ACHN (cell line): ENCODE results near the gene STK32B.

ENCODE experiments used
- DNase-seq: peaks from one replicate; pipeline ENCODE4 v3.0.0-alpha.2; 2015
- in situ Hi-C: cut with HindIII; loops from 2 replicates; pipeline ENCODE4 v1.10.0; 2017; ENCODE audit warnings: low sequenced_read_pairs, low pct_ligation_motif_present, low pct_unique_long_range_greater_than_20kb

Gene STK32B

GRCh38 chr4:5478169-5478568, 426.9 kb downstream of the STK32B start:
- no peak for DNase-seq
- in situ Hi-C loops: no loop called here

GRCh38 chr4:5478697-5479096, 427.4 kb downstream of the STK32B start:
- in situ Hi-C loops: no loop called here
- DNase-seq: no peak

- no peak for DNase-seq
- in situ Hi-C loops: no loop called here
Measured at GRCh38 chr4:5479518-5480060, 428.3 kb downstream of the STK32B start.

- in situ Hi-C loops: no loop called here
- DNase-seq: no peak
Measured at GRCh38 chr4:5488413-5488812, 437.1 kb downstream of the STK32B start.

GRCh38 chr4:5489260-5489659, 438.0 kb downstream of the STK32B start:
- in situ Hi-C loops: no loop called here
- no peak for DNase-seq

- in situ Hi-C loops: no loop called here
- no peak for DNase-seq
Measured at GRCh38 chr4:5497489-5497888, 446.2 kb downstream of the STK32B start.

GRCh38 chr4:5500165-5500564, 448.9 kb downstream of the STK32B start:
- no peak for DNase-seq
- in situ Hi-C loops: no loop called here

GRCh38 chr4:5503336-5503936, 452.2 kb downstream of the STK32B start:
- in situ Hi-C loops: no loop called here
- DNase-seq: no peak

- DNase-seq: no peak
- in situ Hi-C loops: no loop called here
Measured at GRCh38 chr4:5504486-5504885, 453.2 kb downstream of the STK32B start.

GRCh38 chr4:5510504-5510903, 459.2 kb downstream of the STK32B start:
- DNase-seq: no peak

GRCh38 chr4:5511791-5512190, 460.5 kb downstream of the STK32B start:
- in situ Hi-C loops: no loop called here
- DNase-seq: no peak

More at GRCh38 chr4:5510504-5510903, 459.2 kb downstream of the STK32B start:
- in situ Hi-C loops: no loop called here

GRCh38 chr4:5515646-5516045, 464.4 kb downstream of the STK32B start:
- DNase-seq: no peak
- in situ Hi-C loops: no loop called here

- in situ Hi-C loops: no loop called here
- DNase-seq: no peak
Measured at GRCh38 chr4:5517372-5517771, 466.1 kb downstream of the STK32B start.

GRCh38 chr4:5524446-5525299, 473.4 kb downstream of the STK32B start:
- no peak for DNase-seq
- in situ Hi-C loops: no loop called here

- DNase-seq: no peak
- in situ Hi-C loops: no loop called here
Measured at GRCh38 chr4:5526080-5526846, 475.0 kb downstream of the STK32B start.

- no peak for DNase-seq
- in situ Hi-C loops: no loop called here
Measured at GRCh38 chr4:5527211-5527610, 475.9 kb downstream of the STK32B start.

- in situ Hi-C loops: no loop called here
- DNase-seq: no peak
Measured at GRCh38 chr4:5528031-5528436, 476.8 kb downstream of the STK32B start.

GRCh38 chr4:5532100-5532499, 480.8 kb downstream of the STK32B start:
- no peak for DNase-seq
- in situ Hi-C loops: no loop called here

- no peak for DNase-seq
- in situ Hi-C loops: no loop called here
Measured at GRCh38 chr4:5539584-5539983, 488.3 kb downstream of the STK32B start.
